Measurements from ENCODE around the gene RNF130. TPM values are rescaled to one million over a fixed set of nuclear protein-coding genes. Genes with fewer than 3 reads are reported as not detected.

The RNF130 gene
- total and polyA plus RNA-seq, 2 of the 13 experiments (the other 11 are each of a cell fraction or from before 2014, with no cell fraction given), result 28.2 to 28.3 TPM

DNA sequence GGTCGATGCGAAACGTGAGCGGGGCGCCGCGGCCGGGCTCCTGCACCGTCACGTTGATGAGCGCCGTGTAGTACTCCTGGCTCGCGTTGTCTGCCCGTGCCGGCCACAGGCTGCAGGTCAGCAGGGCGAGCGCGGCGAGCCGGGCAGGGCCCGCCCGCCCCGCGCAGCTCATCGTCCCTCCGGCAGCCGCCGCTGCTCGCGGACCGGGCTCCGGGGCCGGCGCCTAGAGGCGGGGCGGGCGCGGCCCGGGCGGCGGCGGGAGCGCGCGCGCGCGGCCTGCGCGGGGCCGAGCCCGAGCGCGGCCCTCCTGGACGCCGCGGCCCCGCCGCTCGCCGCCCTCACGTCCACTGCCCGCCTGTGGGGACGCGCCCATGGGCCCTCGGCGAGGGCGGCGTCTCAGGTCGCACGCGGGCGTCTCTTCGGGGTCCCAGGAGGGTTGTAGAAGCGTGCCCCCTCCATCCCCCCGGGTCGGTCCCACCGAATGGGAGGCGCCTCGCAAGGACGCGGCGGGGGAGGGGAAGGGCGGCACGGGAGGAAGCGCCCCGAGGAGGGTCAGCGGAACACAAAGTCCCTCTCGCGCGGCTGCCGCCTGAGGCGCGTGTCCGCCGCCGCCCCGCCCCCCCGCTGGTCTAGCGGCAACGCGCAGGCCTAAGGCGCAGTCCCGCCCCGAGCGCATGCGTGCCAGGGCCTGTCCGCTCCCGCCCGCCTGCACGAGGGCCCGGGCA lies at the start of gene RNF130 (continued):
- no peak for TF ChIP-seq FLYWCH1 (CRISPR knock-in tag; IDR thresholded peaks at IDR 0.05)
- peak; percentile 73 for TF ChIP-seq ZMYM4 (CRISPR knock-in tag; IDR thresholded peaks at IDR 0.05)
- no peak for TF ChIP-seq ZKSCAN5 (CRISPR knock-in tag; IDR thresholded peaks at IDR 0.05)
- peak; percentile 70; the same call in 1 of the 2 replicates for TF ChIP-seq HDAC2 (CRISPR knock-in tag; IDR thresholded peaks at IDR 0.05)
- peak; percentile 45; the same call in 1 of the 2 replicates for TF ChIP-seq SIN3A (IDR thresholded peaks at IDR 0.05; ENCODE audit: borderline replicate concordance, low read depth, low read length)
- peak; percentile 91; the same call in 1 of the 2 replicates for TF ChIP-seq ZFP82 (CRISPR knock-in tag; IDR thresholded peaks at IDR 0.05; ENCODE audit: borderline replicate concordance)
- peak; percentile 74 for TF ChIP-seq SOX5 (CRISPR knock-in tag; IDR thresholded peaks at IDR 0.05; ENCODE audit: borderline replicate concordance)
- TF ChIP-seq ZBTB42 (CRISPR knock-in tag; IDR thresholded peaks at IDR 0.05), result peak; percentile 92
- TF ChIP-seq ELF4 (CRISPR knock-in tag; IDR thresholded peaks at IDR 0.05; ENCODE audit: borderline replicate concordance), result 0 out of 2 replicates have a peak, but pooled peaks have one; percentile 76
- TF ChIP-seq SNAI1 (CRISPR knock-in tag; IDR thresholded peaks at IDR 0.05; ENCODE audit: borderline replicate concordance), result no peak
- TF ChIP-seq ZNF543 (CRISPR knock-in tag; IDR thresholded peaks at IDR 0.05), result peak; percentile 92; the same call in 1 of the 2 replicates
- TF ChIP-seq ZSCAN20 (CRISPR knock-in tag; IDR thresholded peaks at IDR 0.05; ENCODE audit: borderline replicate concordance), result peak; percentile 99
- TF ChIP-seq PHB2 (IDR thresholded peaks at IDR 0.05; ENCODE audit: partially characterized antibody), result no peak
- peak; percentile 95; the same call in 1 of the 2 replicates for TF ChIP-seq ARHGAP35 (CRISPR knock-in tag; IDR thresholded peaks at IDR 0.05; ENCODE audit: borderline replicate concordance)
- TF ChIP-seq GPN1 (CRISPR knock-in tag; IDR thresholded peaks at IDR 0.05; ENCODE audit: borderline replicate concordance), result 0 out of 2 replicates have a peak, but pooled peaks have one; percentile 47
- 0 out of 2 replicates have a peak, but pooled peaks have one; percentile 44 for TF ChIP-seq ZNF7 (CRISPR knock-in tag; IDR thresholded peaks at IDR 0.05)
- peak; percentile 93 for TF ChIP-seq ZC3H13 (CRISPR knock-in tag; IDR thresholded peaks at IDR 0.05)
- TF ChIP-seq GZF1 (CRISPR knock-in tag; IDR thresholded peaks at IDR 0.05), result no peak
- peak; percentile 35 for TF ChIP-seq HNRNPK (IDR thresholded peaks at IDR 0.05; ENCODE audit: low read depth, low read length, poor library complexity, severe bottlenecking)
- no peak for TF ChIP-seq ATF7 (IDR thresholded peaks at IDR 0.05)
- TF ChIP-seq ATF7 (CRISPR knock-in tag; IDR thresholded peaks at IDR 0.05), result 0 out of 2 replicates have a peak, but pooled peaks have one; percentile 43
- TF ChIP-seq TFAP4 (IDR thresholded peaks at IDR 0.05; ENCODE audit: borderline replicate concordance, low read depth), result peak; percentile 17; the same call in 1 of the 2 replicates
- TF ChIP-seq NFKBIZ (CRISPR knock-in tag; IDR thresholded peaks at IDR 0.05), result peak; percentile 96; the same call in 1 of the 2 replicates
- TF ChIP-seq ZNF674 (CRISPR knock-in tag; IDR thresholded peaks at IDR 0.05; ENCODE audit: low read depth), result peak; percentile 90
- TF ChIP-seq NFE2 (CRISPR knock-in tag; IDR thresholded peaks at IDR 0.05), result no peak
- no peak; the same call in 1 of the 2 replicates for TF ChIP-seq ZNF501 (CRISPR knock-in tag; IDR thresholded peaks at IDR 0.05)
- peak; percentile 93; the same call in 1 of the 2 replicates for TF ChIP-seq KLF9 (CRISPR knock-in tag; IDR thresholded peaks at IDR 0.05; ENCODE audit: low read depth)
- TF ChIP-seq JUN (CRISPR knock-in tag; IDR thresholded peaks at IDR 0.05), result peak; percentile 85; the same call in 1 of the 2 replicates
- TF ChIP-seq SMARCE1 (IDR thresholded peaks at IDR 0.05; ENCODE audit: borderline replicate concordance), result no peak
- TF ChIP-seq TEAD3 (CRISPR knock-in tag; optimal IDR thresholded peaks at IDR 0.05; ENCODE audit: borderline replicate concordance), result peak; percentile 74
- peak; percentile 96; the same call in 1 of the 2 replicates for TF ChIP-seq ZNF367 (CRISPR knock-in tag; IDR thresholded peaks at IDR 0.05; ENCODE audit: borderline replicate concordance)
- TF ChIP-seq SMAD9 (CRISPR knock-in tag; IDR thresholded peaks at IDR 0.05), result peak; percentile 98; the same call in 1 of the 2 replicates
- TF ChIP-seq PCBP1 (IDR thresholded peaks at IDR 0.05; ENCODE audit: borderline replicate concordance, low read depth, low read length), result no peak
